GM19025 (cell line): Measurements from ENCODE around the gene DOK1.
A peak's percentile ranks its signal among the peaks of the same experiment; 100 is the strongest.
"Not testable (repeated sequence)": the region's sequence is repeated elsewhere in the genome, so short reads cannot be mapped to it uniquely, and the experiment has no call there.

Source experiments
- ATAC-seq: cut with Tn5 transposase; IDR thresholded peaks from one replicate; pipeline ENCODE4 v1.9.1; 2021; ENCODE audit warnings: mild to moderate bottlenecking, low read depth, moderate library complexity; ENCODE audit not compliant: unreplicated experiment

Gene DOK1

GRCh38 chr2:74544634-74545033 is 9.9 kb upstream of the DOK1 start:
- no peak for ATAC-seq

- no peak for ATAC-seq
Observed at GRCh38 chr2:74546004-74546403, 8.5 kb upstream of the DOK1 start.

DNA sequence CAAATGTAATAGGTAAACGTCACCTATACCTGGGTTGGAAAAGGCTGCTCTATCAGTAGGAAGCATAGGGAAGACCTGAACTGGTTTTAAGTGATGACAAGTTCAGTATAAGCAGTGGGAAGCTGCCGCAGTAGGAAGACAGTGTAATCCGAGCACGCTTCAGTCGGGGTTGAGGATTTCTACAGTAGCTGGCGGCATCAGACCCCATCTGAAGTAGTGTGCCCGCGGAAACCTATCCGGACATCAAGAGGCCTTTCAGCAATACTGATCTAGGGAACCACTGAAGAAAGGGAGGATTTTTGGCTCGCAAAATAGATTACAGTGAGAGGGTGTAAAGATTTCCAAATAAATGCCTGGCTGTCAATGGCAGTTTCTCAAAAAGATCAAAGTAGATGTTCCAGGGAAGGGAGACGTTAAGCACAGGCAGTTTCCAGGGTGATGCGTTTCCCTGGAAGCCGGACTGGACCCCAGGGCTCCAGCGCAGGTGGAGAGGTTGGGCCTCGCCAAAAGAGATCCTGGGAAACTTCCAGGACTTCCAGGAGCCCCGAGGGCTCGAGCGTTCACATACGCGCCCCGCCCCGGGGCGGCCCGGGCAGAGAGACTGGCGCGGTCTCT is 6.1 kb upstream of the DOK1 start:
- ATAC-seq, result no peak

DNA sequence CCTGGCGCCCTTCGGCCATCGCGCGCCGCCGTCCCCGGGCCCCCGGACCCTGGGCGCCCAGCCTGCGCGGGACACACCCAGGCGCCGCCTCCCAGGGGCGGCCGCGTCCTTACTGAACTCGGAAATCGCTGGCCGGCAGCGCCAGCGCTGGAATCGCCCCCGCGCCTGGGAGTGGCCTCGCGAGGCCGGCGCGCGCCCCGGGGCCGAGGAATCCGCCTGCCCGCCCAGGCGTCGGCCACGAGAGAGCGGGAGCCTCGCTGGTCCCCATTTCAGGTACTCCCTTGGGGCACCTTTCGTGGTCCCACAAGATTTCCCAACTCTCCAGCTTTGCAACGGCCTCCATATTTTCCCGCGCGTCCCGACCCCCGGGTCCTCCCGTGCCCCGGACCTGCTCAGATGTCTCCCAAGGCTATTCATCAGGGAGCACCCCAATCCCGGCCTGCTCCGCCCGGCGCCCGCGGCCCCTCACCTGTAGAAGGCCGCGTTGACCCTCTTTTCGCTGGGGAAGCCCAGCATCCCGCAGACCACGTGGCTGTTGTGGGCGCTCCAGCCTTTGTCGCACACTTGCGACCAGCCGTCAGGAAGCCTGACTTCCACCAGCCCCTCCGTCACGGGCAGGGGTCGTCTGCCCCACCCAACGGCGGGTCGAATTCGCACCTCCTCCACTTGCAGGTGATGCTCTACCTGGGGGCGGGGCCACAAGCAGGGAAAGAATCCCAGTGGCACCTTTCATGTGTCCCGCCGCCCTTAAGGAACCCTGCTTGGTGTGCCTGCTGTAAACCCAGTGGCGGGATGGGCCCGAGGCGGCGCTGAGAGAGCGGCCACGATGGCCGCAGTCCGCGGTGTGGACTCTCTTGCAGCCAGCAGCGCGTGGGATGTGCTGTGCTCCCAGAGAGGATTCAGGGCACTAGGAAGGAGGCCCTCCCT is 5.4 kb upstream of the DOK1 start:
- ATAC-seq, result no peak

GRCh38 chr2:74550231-74550630 is 4.3 kb upstream of the DOK1 start:
- no peak for ATAC-seq

DNA sequence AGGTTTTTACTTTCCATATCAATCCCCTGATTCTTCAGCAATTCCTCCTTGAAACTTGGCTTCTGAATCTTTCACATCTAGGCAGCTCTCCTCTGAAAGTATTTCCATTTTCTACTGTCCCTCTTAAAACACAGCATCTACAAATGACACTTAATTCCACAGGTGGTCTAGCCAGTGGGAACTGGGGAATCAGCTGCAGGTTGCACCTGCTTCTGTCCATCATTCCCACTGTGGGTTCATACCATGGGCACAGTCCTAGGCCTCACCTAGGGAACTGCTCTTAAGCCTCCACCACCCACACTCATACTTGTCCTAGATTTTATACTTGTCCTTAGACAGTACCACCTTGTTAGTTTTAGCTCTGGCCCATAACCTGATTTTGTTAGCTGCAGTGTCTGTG is 3.0 kb upstream of the DOK1 start:
- no peak for ATAC-seq

GRCh38 chr2:74551942-74552913 is 2.3 kb upstream of the DOK1 start:
- no peak for ATAC-seq

GRCh38 chr2:74552914-74553811 is 1.4 kb upstream of the DOK1 start:
- no peak for ATAC-seq

GRCh38 chr2:74554820-74555531 is 456 bp downstream of the DOK1 start:
- ATAC-seq, result peak; percentile 39

DNA sequence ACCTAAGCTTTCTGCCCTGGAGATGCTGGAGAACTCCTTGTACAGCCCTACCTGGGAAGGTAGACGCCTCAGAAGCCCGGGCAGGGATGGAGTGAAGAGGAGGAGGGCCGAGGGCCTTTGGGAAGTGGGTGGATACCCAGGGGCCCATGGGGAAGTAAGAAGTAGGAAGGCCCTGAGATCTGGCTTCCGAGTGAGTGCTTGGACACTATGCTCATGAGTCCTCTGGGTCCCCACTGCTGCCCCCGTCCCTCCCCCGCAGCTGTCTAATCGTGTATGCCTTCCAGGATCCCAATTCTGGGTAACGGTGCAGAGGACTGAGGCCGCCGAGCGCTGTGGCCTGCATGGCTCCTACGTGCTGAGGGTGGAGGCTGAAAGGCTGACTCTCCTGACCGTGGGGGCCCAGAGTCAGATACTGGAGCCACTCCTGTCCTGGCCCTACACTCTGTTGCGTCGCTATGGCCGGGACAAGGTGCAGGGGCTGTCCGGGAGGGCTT is 1.1 kb downstream of the DOK1 start:
- no peak for ATAC-seq

- ATAC-seq, result no peak
Observed at GRCh38 chr2:74556159-74556558, 1.6 kb downstream of the DOK1 start.

GRCh38 chr2:74556831-74557370 is 2.4 kb downstream of the DOK1 start:
- ATAC-seq, result no peak

- no peak for ATAC-seq
Observed at GRCh38 chr2:74558284-74559230, 4.0 kb downstream of the DOK1 start.

- ATAC-seq, result no peak
Observed at GRCh38 chr2:74559912-74560311, 5.4 kb downstream of the DOK1 start.

- no peak for ATAC-seq
Observed at GRCh38 chr2:74560591-74560990, 6.1 kb downstream of the DOK1 start.

GRCh38 chr2:74561022-74561421 is 6.5 kb downstream of the DOK1 start:
- not testable (repeated sequence) for ATAC-seq

DNA sequence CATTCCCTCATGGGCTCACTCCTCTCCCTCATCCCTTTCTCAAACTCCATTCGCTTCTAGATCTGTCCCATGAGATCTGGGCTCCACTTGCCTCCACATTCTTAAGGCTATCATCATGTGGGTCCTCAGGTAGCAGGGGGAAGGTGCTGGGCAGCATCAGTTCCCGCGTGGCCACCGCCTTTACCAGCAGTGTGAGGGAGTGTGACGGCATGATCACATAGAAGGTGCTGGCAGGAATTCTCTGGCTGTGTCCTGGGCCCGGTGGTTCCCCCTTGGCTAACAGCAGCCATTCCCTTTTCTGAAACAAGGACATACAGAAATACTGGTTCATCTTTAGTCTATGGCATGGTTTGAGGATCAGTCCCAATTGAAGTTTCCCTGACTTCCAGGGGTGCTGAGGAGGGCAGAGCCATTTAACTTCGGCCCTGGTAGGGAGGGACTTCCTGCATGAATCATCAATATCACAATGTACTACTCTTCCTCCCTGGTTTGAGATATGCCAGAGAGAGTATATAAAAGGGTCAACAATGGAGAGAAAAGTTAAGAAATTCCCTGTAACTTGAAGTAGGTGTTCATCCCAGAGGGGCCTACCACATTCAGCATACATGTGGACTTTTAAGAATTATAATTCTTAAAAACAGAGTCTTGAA is 7.7 kb downstream of the DOK1 start:
- no peak for ATAC-seq
